K562 (cell line): ENCODE measurements around the gene OGFR. TPM values are rescaled to one million over a fixed set of nuclear protein-coding genes. Genes with fewer than 3 reads are reported as not detected.

ENCODE experiments used
- CBX8 ChIP-seq: fragments of 200-600 bp; sonication (generic); IDR thresholded peaks from 2 replicates; pipeline ENCODE4 v1.6.1; 2012; ENCODE audit warnings: borderline replicate concordance, mixed run types, low read depth, mild to moderate bottlenecking, moderate library complexity, mixed read lengths, low read length, control low read depth, inconsistent platforms; ENCODE audit not compliant: poor library complexity, severe bottlenecking; ENCODE audit errors: extremely low read depth
- CSDE1 ChIP-seq, 2 experiments: fragments of 450-650 bp; IDR thresholded peaks; 2 replicates each; pipeline ENCODE4 v1.6.1; 2016; ENCODE audit warnings: mild to moderate bottlenecking in 1 of 2
- EGR1 ChIP-seq: fragments of 450-650 bp; conservative IDR thresholded peaks from 2 replicates; pipeline ENCODE4 v1.6.1; 2017; ENCODE audit warnings: mild to moderate bottlenecking
- GTF2A2 ChIP-seq: IDR thresholded peaks from 2 replicates; pipeline ENCODE4 v1.6.1; 2016; ENCODE audit warnings: mild to moderate bottlenecking, missing genetic modification characterization, missing compliant biosample characterization
- HDAC3 ChIP-seq: fragments of 450-650 bp; IDR thresholded peaks from 2 replicates; pipeline ENCODE4 v1.6.1; 2018; ENCODE audit warnings: borderline replicate concordance, mild to moderate bottlenecking, moderate library complexity; ENCODE audit not compliant: partially characterized antibody
- JUN ChIP-seq, 2 experiments: sonication (generic) in 1 of 2; formaldehyde crosslinking in 1 of 2; IDR thresholded peaks; 2 replicates each; pipeline versions ENCODE4 v1.6.1 to v1.8.0; 2012 to 2022; ENCODE audit warnings: borderline replicate concordance in 2 of 2, mild to moderate bottlenecking in 2 of 2, improper control_type of control experiment in 1 of 2, low read depth in 1 of 2, low read length in 1 of 2, missing genetic modification reagents in 1 of 2
- KDM2B ChIP-seq: fragments of 250-450 bp; sonication (Bioruptor Pico); IDR thresholded peaks from 2 replicates; pipeline ENCODE4 v1.8.0; 2021; ENCODE audit warnings: mild to moderate bottlenecking, moderate library complexity
- KDM5B ChIP-seq: fragments of 200-600 bp; sonication (generic); IDR thresholded peaks from 2 replicates; pipeline ENCODE4 v1.6.1; 2012; ENCODE audit warnings: low read depth, mild to moderate bottlenecking, moderate library complexity, low read length, control low read depth, inconsistent platforms; ENCODE audit not compliant: insufficient replicate concordance
- PHF8 ChIP-seq: fragments of 200-600 bp; sonication (generic); IDR thresholded peaks from 2 replicates; pipeline ENCODE4 v1.6.1; 2012; ENCODE audit warnings: mixed run types, mild to moderate bottlenecking, inconsistent platforms, low read length, moderate library complexity, borderline replicate concordance
- POLR2A ChIP-seq: fragments of 450-650 bp; conservative IDR thresholded peaks from 2 replicates; pipeline ENCODE4 v1.6.1; 2016
- SAFB ChIP-seq: fragments of 200-400 bp; formaldehyde crosslinking; IDR thresholded peaks from 2 replicates; pipeline ENCODE4 v1.6.1; 2017; ENCODE audit warnings: low read depth, low read length, borderline replicate concordance
- SRSF9 ChIP-seq: fragments of 200-400 bp; formaldehyde crosslinking; IDR thresholded peaks from 2 replicates; pipeline ENCODE4 v1.6.1; 2017; ENCODE audit warnings: low read depth, low read length, borderline replicate concordance
- STAT5A ChIP-seq: IDR thresholded peaks from 2 replicates; pipeline ENCODE4 v1.6.1; 2012; ENCODE audit warnings: low read length, inconsistent platforms, borderline replicate concordance
- STAT5B ChIP-seq: fragments of 250-450 bp; sonication (Bioruptor Pico); IDR thresholded peaks from 2 replicates; pipeline ENCODE4 v1.8.0; 2021; ENCODE audit warnings: mild to moderate bottlenecking, inconsistent platforms
- TAF9B ChIP-seq: fragments of 450-650 bp; IDR thresholded peaks from 2 replicates; pipeline ENCODE4 v1.6.1; 2018; ENCODE audit warnings: mild to moderate bottlenecking; ENCODE audit not compliant: partially characterized antibody
- ZNF146 ChIP-seq: IDR thresholded peaks from one replicate; pipeline ENCODE4 v1.6.1; 2018; ENCODE audit warnings: missing compliant biosample characterization; ENCODE audit not compliant: unreplicated experiment
- ZNF764 ChIP-seq: fragments of 250-450 bp; sonication (Bioruptor Pico); IDR thresholded peaks from 2 replicates; pipeline ENCODE4 v1.4.0; 2020; ENCODE audit warnings: low read depth, mild to moderate bottlenecking, moderate library complexity
- ZNF780A ChIP-seq: fragments of 250-450 bp; sonication (Bioruptor Pico); IDR thresholded peaks from 2 replicates; pipeline ENCODE4 v1.5.0; 2021; ENCODE audit warnings: mild to moderate bottlenecking
- ZSCAN32 ChIP-seq: fragments of 450-650 bp; formaldehyde crosslinking; IDR thresholded peaks from 2 replicates; pipeline ENCODE4 v1.4.0; 2020; ENCODE audit warnings: mild to moderate bottlenecking, moderate library complexity
- polyA plus RNA-seq, 8 experiments: library from polyadenylated mRNA; depleted of rRNA in 4 of 8; stranded (reverse) in 5 of 8; unstranded in 3 of 8; fragments of >200 nt; fragmentation: Nextera tagmentation in 2 of 8; fragmentation: Illumina TruSeq in 1 of 8; extraction: Ambion mirVana in 2 of 8; extraction: Trizol in 1 of 8; gene quantifications; 2 replicates each; pipeline versions ENCODE4 v1.2.1 to v1.2.3, GENCODE V29; 2011 to 2014; ENCODE audit warnings: inconsistent platforms in 1 of 8, missing spikeins in 1 of 8
- total RNA-seq, 7 experiments: library from RNA; depleted of rRNA in 6 of 7; stranded (reverse); fragments of >200 nt in 6 of 7; fragmentation: Illumina TruSeq in 2 of 7; extraction: Trizol in 2 of 7; gene quantifications; 2 replicates each; pipeline versions ENCODE4 v1.2.1 to v1.2.3, GENCODE V29; 2011 to 2021; ENCODE audit warnings: low replicate concordance in 1 of 7
- TF ChIP-seq, protein P1 (sequence below): fragments of 450-650 bp; IDR thresholded peaks from 2 replicates; pipeline ENCODE4 v1.6.1; 2016; ENCODE audit warnings: low read depth

Gene OGFR
- total and polyA plus RNA-seq, 9 of the 15 experiments (the other 6 are each of a cell fraction or from before 2014, with no cell fraction given), result 0.39 to 56.3 (median 17.5) TPM

DNA sequence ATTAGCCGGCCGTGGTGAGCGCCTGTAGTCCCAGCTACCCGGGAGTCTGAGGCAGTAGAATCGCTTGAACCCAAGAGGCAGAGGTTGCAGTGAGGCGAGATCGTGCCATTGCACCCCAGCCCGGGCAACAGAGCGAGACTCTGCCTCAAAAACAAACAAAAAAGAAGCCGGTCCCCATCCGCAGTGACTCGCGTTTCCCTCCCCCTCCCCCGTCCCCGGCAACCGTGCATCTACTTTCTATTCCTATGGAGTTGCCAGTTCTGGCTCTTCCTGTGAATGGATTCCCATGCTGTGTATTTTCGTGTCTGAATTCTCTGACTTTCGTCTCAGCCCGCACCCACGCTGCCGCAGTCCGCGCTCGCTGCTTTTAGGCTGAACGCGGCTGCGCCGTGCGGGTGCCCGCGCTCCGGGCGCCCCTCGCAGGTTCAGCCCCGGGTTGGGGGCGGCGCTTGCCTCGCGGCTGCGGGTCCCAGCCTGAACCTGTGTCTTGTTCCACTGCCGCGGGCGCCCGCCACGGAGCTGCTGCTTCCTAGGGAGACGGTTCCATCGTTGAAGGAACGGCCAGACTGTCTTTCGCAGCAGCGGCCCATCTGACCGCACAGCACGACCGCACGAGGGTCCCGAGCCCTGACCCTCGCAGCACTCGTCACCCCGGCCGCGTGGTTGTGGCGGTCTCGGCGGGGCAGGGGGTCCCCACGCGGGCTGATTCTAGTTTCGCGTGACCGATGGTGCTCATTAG, 9.4 kb upstream of the OGFR start (continued):
- TF ChIP-seq KDM5B, result peak; percentile 58
- TF ChIP-seq SRSF9, result no peak
- TF ChIP-seq STAT5A, result no peak
- 0 out of 2 replicates have a peak, but pooled peaks have one; percentile 6 for TF ChIP-seq KDM2B (CRISPR knock-in tag)
- TF ChIP-seq, protein P1, sequence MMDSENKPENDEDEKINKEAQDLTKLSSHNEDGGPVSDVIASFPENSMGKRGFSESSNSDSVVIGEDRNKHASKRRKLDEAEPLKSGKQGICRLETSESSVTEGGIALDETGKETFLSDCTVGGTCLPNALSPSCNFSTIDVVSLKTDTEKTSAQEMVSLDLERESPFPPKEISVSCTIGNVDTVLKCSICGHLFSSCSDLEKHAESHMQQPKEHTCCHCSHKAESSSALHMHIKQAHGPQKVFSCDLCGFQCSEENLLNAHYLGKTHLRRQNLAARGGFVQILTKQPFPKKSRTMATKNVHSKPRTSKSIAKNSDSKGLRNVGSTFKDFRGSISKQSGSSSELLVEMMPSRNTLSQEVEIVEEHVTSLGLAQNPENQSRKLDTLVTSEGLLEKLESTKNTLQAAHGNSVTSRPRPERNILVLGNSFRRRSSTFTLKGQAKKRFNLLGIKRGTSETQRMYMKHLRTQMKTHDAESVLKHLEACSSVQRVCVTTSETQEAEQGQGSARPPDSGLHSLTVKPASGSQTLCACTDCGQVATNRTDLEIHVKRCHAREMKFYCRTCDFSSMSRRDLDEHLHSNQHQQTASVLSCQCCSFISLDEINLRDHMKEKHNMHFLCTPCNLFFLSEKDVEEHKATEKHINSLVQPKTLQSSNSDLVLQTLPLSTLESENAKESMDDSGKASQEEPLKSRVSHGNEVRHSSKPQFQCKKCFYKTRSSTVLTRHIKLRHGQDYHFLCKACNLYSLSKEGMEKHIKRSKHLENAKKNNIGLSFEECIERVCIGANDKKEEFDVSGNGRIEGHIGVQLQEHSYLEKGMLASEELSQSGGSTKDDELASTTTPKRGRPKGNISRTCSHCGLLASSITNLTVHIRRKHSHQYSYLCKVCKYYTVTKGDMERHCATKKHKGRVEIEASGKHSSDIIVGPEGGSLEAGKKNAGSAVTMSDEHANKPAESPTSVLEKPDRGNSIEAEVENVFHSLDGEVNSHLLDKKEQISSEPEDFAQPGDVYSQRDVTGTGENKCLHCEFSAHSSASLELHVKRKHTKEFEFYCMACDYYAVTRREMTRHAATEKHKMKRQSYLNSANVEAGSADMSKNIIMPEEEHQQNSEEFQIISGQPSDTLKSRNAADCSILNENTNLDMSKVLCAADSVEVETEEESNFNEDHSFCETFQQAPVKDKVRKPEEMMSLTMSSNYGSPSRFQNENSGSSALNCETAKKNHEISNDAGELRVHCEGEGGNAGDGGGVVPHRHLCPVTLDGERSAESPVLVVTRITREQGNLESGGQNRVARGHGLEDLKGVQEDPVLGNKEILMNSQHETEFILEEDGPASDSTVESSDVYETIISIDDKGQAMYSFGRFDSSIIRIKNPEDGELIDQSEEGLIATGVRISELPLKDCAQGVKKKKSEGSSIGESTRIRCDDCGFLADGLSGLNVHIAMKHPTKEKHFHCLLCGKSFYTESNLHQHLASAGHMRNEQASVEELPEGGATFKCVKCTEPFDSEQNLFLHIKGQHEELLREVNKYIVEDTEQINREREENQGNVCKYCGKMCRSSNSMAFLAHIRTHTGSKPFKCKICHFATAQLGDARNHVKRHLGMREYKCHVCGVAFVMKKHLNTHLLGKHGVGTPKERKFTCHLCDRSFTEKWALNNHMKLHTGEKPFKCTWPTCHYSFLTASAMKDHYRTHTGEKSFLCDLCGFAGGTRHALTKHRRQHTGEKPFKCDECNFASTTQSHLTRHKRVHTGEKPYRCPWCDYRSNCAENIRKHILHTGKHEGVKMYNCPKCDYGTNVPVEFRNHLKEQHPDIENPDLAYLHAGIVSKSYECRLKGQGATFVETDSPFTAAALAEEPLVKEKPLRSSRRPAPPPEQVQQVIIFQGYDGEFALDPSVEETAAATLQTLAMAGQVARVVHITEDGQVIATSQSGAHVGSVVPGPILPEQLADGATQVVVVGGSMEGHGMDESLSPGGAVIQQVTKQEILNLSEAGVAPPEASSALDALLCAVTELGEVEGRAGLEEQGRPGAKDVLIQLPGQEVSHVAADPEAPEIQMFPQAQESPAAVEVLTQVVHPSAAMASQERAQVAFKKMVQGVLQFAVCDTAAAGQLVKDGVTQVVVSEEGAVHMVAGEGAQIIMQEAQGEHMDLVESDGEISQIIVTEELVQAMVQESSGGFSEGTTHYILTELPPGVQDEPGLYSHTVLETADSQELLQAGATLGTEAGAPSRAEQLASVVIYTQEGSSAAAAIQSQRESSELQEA, result no peak
- no peak for TF ChIP-seq CBX8
- no peak for TF ChIP-seq CSDE1 (IDR thresholded peaks at IDR 0.05)
- peak; percentile 64; the same call in 1 of the 2 replicates for TF ChIP-seq PHF8
- TF ChIP-seq EGR1, result peak; percentile 39
- no peak for TF ChIP-seq HDAC3
- no peak for TF ChIP-seq GTF2A2 (tag)
- TF ChIP-seq TAF9B, result peak; percentile 10
- TF ChIP-seq SAFB, result peak; percentile 88
- no peak for TF ChIP-seq ZNF780A (CRISPR knock-in tag)
- no peak for TF ChIP-seq ZNF146 (CRISPR knock-in tag)
- no peak for TF ChIP-seq JUN (IDR thresholded peaks at IDR 0.05; ENCODE audit: borderline replicate concordance, low read depth, low read length)
- no peak for TF ChIP-seq JUN (CRISPR knock-in tag; IDR thresholded peaks at IDR 0.05; ENCODE audit: borderline replicate concordance)
- TF ChIP-seq POLR2A, result peak; percentile 73
- TF ChIP-seq ZSCAN32 (CRISPR knock-in tag), result no peak
- no peak for TF ChIP-seq STAT5B (CRISPR knock-in tag)
- TF ChIP-seq ZNF764, result no peak
